Limb (tissue), 2 donors: ENCODE measurements around the gene CBFA2T3.
"Not testable (repeated sequence)": the region's sequence is repeated elsewhere in the genome, so short reads cannot be mapped to it uniquely, and the experiment has no call there.

Experiments used
- DNase-seq, 2 donors: peaks; one replicate each; pipeline ENCODE4 v3.0.0-alpha.2; 2016; ENCODE audit errors: extremely low spot score in 2 of 2

Gene CBFA2T3

DNA sequence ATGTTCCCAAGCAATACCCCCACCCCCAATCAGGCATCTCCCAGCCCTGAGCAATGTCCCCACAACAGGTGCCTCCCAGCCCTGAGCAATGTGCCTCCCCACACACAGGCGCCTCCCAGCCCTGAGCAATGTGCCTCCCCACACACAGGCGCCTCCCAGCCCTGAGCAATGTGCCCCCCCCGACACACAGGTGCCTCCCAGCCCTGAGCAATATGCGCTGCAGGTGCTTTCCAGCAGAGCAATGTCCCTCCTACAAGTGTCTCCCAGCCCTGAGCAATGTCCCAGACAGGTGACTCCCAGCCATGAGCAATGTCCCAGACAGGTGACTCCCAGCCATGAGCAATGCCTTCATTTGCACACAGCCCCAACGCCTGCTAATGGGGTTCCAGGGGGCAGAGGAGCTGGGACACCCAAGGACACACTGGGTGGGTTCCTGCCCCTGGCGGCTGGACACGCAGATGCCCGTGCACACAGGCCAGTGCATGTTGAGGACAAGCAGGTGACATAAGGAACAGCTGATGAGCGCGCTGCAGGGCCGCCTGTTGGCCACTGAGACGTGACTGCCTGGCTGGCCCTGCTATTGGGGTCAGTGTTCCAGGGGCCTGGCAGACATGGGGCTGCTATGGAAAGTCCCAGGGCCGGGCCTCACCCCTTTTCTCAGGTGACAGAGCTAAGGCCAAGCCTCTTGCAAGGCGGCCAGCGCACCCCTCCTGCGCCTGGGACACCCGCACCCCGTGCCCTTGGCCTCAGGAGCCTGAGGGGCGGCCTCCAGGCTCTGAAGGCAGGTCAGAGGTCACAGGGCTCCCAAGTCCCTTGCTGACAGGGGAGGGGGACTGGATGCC, 83.7 kb downstream of the CBFA2T3 start:
- DNase-seq: no peak

DNA sequence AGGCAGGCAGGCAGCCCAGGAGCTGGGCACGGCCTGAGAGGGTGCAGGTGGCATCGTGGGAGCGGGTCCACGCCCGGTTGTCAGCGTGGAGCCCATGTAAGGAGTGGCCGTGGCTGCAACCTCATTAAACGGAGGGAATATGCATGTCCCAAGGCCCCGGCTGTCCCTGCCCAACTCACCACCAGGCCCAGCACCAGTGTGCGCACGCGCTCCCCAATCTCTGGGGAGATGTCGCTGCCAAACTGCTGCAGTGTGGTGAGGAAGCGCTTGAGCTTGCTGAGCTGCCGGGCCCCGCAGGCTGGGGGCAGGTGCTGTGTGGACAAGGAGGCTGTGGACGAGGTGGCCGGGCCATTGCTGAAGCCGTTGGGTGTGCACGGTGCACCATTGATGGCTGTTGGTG, 84.9 kb downstream of the CBFA2T3 start:
- DNase-seq: no peak

DNA sequence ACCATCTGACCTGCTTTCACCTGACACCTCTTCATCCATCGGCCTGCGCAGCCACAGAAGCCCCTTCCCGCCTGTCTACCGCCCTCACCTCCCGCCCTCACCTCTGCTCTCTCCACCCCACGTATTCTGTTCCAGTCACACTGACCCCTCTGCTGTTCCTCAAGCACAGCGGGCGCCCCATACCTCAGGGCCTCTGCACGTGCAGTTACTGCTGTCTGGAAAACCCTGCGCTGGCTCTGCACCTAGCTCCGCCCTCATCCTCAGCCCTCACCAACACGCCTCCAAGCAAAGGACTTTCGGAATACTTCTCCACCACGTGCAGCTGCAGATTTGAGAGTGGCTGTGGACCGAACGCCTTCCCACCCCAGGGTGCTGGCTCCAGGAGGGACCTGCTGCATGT, 85.9 kb downstream of the CBFA2T3 start:
- DNase-seq: no peak

- not testable (repeated sequence) for DNase-seq
Measured at GRCh38 chr16:88889702-88890352, 87.2 kb downstream of the CBFA2T3 start.

DNA sequence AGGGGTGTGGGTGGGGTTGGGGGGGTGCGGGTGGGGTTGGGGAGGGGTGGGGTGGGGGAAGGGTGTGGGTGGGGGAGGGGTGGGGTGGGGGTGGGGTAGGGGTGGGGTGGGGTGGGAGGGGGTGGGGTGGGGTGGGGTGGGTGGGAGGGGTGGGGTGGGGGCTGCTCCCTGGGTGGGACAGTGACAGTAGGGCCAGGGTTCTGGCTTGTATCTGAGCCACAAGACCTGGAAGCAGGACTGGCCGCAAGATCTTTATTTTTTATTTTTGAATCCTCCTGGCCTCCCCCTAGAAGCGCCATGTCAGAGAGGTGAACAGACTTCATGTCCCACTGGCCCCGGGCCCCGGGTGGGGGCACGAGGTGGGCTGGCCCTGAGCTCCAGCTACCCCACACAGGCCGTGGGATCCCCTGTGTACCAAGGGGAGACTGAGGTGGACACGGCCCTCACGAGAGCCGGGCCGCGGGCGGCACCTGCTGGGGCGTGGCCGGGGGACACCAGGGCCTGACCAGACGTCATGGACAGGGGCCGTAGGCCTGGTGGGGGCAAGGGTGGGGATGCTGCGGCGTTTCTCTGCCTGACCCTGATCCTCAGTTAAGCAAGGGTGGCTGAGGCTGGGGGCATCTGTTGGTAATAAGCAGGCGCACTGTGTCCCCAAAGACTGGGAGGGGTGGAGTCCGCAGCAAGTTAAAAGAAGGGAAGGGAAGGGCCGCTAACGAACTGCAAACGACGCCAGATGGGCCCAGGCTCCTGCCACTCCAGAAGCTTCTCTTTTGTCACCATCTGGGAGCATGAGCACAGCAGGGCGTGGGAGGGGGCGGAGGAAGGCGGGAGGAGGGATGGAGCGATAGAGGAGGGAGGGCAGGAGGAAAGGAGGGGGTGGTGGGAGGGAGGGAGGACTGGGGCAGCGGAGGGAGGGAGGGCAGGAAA, 88.3 kb downstream of the CBFA2T3 start:
- no peak for DNase-seq

GRCh38 chr16:88888057-88888456, 89.0 kb downstream of the CBFA2T3 start:
- no peak for DNase-seq

- peak; percentile 58 to 64 for DNase-seq
Measured at GRCh38 chr16:88886845-88887521, 90.0 kb downstream of the CBFA2T3 start.

DNA sequence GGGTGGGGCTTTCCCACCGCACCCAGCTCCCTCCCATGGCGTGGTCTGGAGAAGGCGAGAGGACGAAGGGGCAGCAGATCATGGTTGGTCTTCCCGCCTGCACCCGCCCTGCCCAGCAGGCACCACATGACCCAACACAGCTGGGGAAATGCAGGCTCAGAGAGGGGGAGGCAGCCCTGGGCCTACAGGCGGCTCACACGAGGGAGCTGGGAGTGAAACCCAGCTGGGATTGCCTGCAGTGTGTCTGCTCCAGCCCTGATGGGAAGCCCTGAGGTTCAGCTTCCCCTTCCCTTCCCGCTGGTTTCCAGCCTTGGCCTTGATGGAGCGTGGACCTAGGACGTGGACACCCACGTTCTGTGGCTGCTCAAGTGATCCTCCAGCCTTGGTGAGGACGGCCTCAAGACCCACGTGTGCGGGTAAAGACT, 90.6 kb downstream of the CBFA2T3 start:
- DNase-seq: no peak

DNA sequence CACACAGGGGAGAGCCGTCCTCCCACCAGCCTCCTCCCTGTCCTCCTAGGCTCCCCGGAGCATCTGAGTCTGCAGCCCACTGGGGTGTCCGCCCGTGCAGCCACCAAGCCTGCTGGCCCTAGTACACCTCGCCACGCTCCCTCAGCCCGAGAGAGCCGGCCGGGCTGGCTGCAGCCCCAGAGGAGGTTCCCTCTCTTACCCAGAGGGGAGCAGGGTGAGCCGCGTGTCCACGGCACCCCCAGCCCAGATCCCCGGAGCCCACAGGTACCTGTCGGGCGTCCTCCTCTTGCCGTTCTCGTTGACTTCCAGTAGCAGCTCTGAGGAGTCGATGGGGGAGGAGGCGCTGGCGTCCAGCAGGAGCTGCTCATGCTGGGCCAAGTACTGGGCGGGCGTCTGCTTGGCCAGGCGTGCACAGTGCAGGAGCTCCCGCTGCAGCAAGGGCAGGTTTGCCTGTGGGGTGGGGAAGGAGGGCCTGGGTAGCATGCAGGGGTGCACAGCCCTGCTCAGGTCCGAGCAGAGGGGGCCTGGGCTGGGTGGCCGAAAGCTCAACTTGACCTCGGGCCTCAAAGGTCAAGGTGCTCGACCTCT, 91.2 kb downstream of the CBFA2T3 start:
- DNase-seq: no peak

GRCh38 chr16:88884569-88885271, 92.3 kb downstream of the CBFA2T3 start:
- no peak for DNase-seq

DNA sequence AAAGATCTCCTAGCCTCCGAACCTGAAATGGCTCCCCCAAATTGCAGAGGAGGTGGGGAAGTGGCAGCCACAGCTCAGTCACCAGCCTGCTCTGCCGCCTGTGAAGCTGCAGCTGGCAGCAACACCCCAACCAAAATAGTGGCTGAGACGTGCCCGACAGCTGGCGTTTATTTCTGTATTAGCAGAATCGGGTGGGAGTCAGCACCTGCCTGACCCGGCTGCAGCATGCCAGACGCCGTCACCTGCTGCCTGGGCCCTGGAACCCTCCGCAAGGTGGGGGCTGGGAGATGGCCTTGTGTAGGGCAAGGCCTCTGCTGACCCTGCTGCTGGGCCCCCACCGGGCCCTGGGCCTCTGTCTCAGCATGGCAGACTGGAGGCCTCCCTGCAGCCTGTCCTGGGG, 93.1 kb downstream of the CBFA2T3 start:
- no peak for DNase-seq

- DNase-seq: no peak
Measured at GRCh38 chr16:88883117-88883895, 93.7 kb downstream of the CBFA2T3 start.

- DNase-seq: no peak
Measured at GRCh38 chr16:88882358-88883030, 94.5 kb downstream of the CBFA2T3 start.

DNA sequence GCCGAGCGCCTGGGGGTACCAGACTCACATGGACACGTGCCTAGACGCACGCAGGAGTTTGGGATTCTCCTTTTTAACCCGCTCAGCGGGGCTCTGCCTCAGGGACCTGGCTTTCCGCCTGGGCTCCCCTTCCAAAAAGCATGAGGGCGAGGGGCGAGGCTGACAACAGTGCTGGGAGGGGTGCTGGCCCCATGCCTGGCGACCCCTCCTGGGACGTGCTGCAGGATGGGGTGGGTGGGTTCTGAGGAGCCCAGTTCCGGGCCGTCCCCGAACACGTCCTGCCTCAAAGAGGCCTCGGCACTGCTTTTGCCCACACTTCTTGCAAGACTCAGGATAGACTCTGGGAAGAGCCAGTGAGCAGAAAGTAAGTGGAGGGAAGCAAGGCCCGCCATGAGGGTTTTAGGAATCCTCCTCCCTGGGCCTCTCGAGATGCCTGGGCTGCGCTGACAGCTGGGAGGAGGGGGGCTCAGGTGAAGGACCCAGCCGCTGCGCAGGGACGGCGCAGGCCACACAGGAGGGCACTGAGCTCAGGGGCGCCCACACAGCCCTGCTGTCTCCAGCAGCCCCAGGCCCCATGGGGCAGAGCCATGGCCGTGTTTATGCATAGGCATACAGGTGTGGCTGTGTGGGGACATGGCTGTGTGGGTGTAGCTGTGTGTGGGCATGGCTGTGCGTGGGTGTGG, 95.2 kb downstream of the CBFA2T3 start:
- DNase-seq: no peak

DNA sequence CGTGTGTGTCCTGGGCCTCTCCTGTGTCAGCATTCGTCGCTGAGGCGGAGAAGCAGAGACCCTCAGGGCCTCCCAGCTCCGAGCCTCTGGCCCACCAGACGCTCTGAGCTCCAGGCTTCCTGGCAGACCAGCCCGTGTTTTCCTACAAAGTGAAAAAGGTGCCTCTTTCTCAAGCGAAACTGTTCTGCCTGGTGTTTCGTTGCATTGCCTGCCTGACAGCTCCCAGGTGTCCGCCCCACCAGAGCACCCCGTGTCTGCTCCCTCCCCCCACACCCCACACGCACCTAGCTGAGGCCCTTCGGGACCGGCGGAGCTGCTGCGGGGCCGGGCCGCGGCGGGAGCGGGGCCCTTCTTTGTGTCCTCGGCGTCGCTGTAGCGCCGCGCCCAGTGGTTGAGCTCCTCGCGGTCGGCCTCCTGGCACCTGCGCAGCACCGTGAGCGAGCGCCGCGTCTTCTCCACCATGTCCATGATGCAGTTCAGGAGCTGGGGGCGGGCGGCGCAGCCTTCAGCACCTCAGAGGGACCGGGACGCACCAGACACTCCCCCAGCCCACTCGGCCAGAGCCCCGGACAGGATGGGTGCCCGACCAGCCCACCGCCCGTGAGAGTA, 95.9 kb downstream of the CBFA2T3 start:
- no peak for DNase-seq

GRCh38 chr16:88880226-88881006, 96.6 kb downstream of the CBFA2T3 start:
- no peak for DNase-seq

DNA sequence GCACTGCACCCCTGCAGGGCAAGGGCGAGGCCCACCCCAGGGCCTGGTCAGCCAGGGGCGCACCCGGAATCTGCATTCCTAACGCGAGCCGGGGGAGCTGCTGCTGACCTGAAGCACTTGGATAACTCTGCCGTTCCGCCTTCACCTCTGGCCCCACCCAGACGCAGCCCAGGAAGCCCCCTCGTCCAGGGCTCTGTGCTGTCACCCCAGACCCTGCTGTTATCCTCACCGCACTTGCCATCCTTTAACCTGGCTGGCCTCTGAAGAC, 97.3 kb downstream of the CBFA2T3 start:
- no peak for DNase-seq
